DOHH2 (cell line): Measurements from ENCODE around the gene TPSG1.

ENCODE experiments used
- CTCF ChIP-seq: fragments of 200-600 bp; sonication (generic); IDR thresholded peaks from one replicate; pipeline ENCODE4 v1.5.1; 2014; ENCODE audit warnings: antibody characterized with exemption, mild to moderate bottlenecking, low read depth, low read length; ENCODE audit not compliant: poor library complexity, severe bottlenecking
- EZH2phosphoT487 ChIP-seq: fragments of 200-600 bp; sonication (generic); IDR thresholded peaks from 2 replicates; pipeline ENCODE4 v1.6.1; 2017; ENCODE audit warnings: borderline replicate concordance, mild to moderate bottlenecking, antibody characterized with exemption, low read length, moderate library complexity, mixed read lengths

- TF ChIP-seq CTCF (no peak), EZH2phosphoT487 (no peak)
Measured at GRCh38 chr16:1257561-1258224, 32.6 kb upstream of the TPSG1 start.
